HG03558 (cell line): ENCODE results near the gene CADM1.

ENCODE experiments used
- ATAC-seq: cut with Tn5 transposase; IDR thresholded peaks from one replicate; pipeline ENCODE4 v1.9.1; 2021; ENCODE audit warnings: moderate number of reproducible peaks; ENCODE audit not compliant: unreplicated experiment; ENCODE audit errors: extremely low read depth

Gene CADM1

DNA sequence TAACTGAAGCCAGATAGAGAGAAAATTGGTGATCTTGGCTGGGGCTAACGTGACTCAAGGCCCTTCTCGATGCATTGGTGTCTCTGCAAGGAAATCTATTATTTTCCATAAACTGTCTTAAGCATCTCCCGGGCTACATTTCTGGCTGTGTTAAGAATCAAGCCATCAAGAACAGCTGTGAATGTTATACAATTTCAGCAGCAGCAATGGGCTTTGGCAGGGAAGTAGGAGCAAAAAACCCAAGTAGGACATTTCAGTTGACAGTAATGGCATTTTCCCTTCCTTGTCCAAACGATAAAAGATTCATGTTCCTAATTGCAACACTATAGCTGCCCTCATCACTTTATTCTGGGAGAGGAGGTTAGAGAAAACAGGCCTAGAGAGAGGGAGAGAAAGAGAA is 335.0 kb downstream of the CADM1 start:
- no peak for ATAC-seq

DNA sequence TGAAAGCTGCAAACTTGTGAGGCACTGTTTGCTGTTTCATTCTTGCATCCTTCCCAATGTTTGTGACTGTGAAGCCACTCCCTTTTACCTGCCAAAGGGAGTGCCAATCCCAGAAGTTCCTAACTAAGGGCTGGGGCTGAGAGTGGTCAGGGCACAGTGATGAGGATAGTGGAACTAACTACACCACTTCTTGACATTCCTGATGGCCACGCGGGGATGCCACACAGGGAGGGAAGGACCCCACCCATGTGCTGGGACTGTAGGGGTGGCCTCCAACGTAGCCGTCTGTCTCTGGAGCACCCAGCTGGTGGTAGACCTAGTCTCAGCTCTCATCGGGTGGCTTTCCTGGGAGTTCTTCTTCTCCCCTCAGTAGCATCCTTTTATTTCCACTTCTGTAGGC is 335.5 kb downstream of the CADM1 start:
- ATAC-seq: no peak

DNA sequence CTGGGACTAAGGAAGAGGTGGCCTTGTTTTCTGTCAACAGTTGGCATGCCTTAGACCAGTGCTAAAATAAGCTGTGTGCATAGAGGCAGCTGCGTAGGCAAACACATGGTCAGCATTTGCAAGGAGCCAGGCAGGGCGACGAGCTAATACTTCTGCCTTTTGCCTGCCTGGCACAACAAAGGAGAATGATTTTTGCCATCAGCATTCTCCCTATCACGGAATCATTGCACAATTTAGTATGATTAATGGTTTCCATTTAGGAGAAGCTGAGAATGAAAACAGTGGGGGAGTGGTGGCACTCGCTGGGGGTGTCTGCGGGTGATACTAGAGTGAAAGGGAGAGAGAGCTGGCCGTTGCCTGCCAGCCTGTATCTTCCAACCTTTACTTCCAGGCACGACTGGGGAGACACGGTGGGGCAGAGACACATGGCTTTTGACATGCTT is 336.0 kb downstream of the CADM1 start:
- no peak for ATAC-seq

DNA sequence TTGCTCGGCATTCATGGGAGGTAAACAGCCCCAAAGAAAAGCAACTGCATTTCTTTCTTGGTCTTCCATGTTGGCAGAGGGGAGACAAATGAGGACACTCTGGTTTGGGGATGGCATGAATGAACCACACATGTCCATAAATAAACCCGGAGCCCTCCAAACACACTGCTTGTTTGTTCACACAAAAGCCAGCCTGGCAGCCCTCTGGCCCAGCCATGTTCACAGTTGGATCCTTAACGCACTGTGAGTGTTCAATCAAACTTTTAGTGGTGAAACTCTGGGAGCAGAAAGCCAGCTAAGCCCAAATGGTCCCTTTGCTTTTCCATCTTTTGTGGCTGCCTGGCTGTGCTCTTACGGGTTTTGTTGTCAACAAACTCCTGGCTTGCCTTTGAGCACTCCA is 336.8 kb downstream of the CADM1 start:
- no peak for ATAC-seq

DNA sequence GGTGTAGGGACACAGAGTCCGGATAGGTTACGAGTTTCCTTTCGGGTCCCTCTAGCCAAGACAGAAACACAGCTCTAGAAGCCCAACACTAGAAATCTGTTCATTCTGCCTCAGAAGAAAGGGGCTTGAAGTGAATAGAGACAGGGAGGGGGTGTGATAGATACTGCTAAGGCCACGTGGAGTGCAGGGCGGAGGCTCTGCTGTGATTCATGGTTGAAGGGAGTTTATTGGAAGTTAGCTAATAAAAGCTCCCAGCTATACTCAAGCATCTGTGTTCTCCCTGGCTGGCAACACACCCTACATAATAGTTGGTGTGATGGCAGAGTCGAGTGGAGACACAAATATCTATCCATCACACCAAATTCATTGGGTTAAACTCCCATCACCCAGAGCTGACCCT is 337.4 kb downstream of the CADM1 start:
- no peak for ATAC-seq

DNA sequence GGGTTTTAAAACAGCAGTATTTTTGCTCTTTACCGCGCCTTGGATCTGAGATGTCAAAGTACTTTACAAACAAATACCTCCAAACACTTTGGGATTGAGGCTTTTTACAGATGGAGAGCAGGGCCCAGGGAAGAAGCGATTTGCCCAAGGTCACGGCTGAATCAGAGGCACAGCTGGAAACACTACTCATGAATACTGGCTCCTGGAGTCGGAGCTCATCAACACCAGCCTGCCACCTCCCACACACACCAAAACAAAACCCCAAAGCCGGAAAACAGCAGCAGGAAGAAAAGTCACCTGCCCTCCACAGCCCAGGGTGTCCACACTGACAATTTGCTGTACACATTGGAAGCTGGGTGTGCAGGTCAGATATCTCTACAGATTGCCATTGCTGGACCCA is 339.4 kb downstream of the CADM1 start:
- ATAC-seq: no peak

DNA sequence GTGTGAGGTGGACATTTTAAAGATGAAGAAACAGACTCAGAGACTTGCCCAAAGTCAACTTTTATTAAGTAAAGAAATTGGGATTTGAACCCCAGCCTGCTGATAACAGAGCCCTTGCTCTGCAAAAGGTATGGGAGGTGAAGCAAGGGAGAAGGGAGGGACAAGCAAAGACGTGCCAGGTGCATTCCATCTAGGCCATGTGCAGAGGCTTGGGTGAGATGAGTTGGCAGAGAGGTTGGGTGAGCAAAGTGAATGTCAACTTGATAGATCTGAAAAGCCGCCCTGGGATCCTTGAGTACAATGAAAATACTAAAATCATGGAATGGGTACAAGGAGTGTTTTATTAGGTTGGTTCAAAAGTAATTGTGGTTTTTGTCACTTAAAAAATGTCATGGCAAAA is 341.3 kb downstream of the CADM1 start:
- no peak for ATAC-seq

DNA sequence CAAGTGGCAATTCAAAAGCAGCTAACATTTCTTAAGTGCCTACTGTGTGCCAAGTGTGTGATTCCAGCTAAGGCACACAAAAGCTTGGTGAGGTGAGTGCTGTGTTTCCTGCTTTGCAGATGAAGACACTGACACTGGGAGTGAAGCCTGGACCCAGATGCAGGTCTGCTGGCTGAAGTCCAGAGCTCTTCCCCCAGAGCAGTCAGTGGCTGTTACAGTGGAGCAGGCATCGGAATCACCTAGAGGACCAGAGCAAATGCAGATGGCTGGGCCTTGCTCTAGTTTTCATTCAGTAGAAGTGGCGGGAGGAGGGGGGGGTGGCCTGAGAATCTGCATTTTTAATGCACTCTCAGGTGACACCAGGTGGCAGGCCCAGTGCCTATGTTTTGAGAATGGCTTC is 342.3 kb downstream of the CADM1 start:
- no peak for ATAC-seq

DNA sequence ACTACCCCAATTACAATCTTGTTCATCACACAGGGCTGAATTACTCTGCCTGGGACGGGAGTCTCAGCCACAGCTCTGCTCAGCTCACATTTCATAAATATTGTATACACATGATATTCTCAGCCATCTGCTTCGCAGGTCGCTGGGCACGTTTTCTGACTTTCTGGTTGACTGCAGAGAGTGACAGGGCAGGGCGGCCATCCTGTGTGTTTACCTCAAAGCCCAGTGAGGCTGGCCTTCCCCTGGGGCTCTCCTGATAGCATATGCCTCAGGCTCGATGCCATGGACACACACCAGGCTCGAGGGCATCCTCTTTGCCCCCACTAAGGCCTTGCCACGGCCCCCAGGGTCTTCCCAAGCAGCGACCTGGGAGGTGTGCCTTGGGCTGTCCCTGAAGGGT is 345.0 kb downstream of the CADM1 start:
- no peak for ATAC-seq

DNA sequence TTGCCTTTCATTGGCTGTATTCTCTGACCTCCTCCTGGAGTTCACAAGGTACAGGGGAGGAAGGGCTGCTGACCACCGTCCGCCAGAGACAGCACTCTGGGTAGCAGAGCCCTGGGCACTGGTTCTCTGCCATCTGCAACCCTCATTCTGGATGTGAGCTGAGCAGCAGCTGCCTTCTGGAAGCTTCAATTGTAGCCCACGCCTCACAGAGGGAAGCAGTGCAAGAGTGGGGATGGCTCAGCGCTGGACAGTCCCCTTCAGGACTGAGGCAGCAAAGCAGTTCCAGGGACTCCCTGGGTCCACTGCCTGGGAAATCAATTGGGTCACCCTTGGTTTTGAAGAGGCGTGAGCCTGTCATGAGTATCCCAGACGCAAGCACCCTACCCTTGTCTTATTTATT is 346.2 kb downstream of the CADM1 start:
- ATAC-seq: no peak

DNA sequence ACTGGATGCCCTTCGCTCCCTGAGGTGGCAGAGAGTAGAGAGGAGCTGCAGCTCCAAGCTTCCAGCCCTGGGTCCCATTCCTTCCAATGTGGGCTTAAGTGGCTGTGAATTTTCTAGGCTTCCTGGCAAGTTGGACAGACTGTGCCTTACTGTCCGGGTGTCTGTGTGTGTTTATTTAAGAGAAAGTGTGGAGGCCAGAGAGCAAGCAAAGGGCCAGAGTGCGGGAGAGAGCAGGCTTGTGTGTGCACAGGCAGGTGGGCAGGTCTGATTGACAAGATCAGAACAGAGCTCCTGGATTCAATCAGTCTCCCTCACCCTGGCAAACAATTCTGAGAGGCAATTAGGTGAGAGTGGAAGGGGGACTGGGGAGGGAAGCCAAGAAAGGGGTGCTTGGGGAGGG is 347.0 kb downstream of the CADM1 start:
- ATAC-seq: no peak

DNA sequence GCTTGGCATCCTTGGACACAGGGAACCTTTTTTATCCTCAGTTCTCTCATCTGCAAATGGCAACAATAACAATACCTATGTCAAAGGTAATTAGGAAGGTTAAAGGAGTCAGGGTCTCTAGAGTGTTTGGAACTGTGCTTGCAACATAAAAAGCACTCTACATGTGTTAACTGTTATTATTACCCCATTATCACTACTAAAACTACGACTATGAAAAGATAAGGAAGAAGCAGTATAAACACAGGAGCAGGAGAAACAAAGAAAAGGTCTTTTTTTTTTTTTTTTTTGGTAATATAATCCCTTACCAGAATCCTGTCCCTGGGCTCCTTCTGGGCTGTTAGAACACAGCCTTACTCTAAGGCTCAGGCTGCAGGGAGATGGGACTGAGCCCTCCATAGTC is 348.2 kb downstream of the CADM1 start:
- ATAC-seq: no peak

DNA sequence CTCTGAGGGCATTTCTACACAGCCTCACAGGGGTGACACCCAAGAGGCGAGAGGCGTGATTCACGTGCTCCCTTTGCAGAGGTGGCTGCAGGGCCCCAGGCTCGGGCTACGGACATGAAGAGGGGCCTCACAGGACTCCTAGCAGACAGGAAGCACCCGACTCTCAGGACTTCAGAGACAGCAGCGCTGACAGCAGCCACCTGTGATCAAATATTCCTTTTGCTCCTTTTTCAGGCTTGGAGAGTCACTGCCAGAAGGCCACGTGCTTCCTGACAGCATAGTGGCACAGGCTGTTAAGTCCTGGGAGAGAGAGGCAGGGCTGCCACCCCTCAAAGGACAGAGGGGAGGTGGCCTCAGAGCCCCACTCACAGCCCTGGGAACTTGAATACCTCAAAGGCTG is 348.9 kb downstream of the CADM1 start:
- ATAC-seq: no peak

DNA sequence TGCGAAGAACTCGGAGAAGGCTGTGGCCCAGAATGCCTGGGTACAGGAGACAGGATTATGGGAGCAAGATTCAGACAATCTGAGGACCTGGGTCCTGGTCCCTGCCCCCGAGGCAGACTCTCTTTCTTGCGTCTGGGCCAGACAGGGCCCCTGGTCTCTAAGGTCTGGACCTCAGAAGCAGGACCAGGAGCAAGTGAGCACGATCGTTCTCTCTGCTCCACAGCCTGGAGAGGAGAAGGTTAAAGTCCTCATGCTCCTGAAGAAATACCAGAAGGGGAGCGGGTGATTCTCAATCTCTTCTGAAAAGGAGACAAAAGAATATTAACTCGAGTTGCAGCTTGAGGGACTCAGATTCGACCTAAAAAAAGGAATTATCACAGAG is 349.9 kb downstream of the CADM1 start:
- no peak for ATAC-seq

DNA sequence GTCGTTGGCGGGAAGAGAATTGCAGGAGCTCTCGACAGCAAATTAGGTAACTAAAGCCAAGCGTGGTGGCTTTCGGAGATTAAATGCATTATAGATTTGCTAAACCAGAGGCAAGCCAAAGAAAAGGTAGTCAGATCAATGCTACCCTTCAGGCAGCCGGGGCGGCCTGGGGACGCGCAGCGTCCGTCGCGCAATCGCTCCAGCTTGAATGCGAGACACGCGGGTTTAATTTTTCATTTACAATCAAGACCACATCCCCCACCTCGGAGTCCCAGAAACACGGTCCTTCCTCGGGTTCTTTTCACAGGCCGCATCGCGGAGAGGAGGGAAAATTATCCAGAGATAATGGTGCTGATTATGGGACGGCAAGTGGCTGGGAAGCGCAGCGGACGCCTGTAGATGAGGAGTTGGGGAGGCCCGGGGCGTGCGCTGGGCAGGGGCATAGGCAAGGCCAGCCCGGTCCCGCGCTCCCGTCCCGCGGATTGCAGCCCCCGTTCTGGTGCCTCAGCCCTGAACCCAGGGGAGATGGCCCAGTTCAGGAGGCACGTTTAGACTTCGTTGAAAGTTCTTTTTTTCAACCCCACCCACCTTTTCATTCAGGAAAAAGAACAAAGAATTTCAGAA is 350.4 kb downstream of the CADM1 start:
- no peak for ATAC-seq

DNA sequence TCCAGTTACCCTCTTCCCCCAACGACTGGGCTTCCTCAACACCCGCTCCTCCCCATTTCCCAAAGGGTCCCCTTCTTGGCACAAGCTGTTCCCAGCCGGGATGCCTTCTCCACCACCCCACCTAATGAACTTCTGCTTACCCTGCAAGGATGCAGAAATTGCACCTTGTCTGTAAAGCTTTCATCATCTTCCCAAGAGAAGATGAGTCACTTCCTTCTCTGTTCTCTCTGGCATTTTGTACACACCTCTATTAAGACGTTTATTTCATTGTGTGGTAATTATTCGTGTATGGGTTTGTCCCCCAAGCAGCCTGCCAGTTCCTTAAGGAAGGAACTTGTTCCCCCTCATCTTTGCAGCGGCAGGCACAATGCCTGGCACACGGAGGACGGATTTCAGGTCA is 351.1 kb downstream of the CADM1 start:
- ATAC-seq: no peak

DNA sequence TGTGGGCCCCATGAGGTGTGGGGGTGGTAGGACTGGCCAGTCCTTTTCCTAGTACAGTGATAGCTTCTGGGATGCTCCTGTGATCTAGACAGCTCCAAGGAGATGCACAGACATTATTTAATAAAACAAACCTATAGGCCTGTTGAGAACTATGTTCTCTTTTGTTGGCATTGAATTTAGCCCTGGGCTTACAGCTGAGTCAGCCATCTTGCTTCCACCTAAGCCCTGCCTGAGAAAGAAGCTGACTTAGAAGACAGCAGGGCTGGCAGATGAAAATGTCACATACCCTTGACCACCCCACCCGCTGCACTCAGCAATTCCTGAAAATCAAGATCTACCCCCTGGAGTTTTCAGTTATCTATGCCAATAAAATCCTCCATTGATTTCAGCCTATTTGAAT is 353.2 kb downstream of the CADM1 start:
- no peak for ATAC-seq

DNA sequence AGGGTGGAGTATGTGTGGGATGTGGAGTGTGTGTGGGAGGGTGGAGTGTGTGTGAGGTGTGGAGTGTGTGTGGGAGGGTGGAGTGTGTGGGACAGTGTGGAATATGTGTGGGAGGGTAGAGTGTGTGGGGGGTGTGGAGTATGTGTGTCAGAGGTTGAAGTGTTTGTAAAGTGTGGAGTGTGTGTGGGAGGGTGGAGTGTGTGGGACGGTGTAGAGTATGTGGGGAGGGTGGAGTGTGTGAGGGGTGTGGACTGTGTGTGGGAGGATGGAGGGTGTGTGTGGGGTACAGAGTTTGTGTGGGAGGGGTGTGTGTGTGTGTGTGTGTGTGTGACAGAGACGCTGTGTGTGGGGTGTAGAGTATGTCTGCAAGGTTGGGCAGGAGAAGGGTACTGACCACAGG is 355.5 kb downstream of the CADM1 start:
- no peak for ATAC-seq

DNA sequence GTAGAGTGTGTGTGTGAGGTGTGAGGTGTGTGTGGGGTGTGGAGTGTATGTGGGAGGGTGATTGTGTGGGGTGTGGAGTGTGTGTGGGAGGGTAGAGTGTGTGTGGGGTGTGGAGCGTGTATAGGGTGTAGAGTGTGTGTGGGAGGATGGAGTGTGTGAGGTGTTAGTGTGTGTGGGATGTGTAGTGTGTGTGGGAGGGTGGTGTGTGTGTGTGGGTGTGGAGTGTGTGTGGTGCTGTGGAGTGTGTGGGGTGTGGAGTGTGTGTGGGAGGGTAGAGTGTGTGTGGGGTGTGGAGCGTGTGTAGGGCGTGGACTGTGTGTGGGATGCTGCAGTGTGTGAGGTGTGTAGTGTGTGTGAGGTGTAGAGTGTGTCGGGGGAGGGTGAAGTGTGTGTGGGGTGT is 356.1 kb downstream of the CADM1 start:
- no peak for ATAC-seq

DNA sequence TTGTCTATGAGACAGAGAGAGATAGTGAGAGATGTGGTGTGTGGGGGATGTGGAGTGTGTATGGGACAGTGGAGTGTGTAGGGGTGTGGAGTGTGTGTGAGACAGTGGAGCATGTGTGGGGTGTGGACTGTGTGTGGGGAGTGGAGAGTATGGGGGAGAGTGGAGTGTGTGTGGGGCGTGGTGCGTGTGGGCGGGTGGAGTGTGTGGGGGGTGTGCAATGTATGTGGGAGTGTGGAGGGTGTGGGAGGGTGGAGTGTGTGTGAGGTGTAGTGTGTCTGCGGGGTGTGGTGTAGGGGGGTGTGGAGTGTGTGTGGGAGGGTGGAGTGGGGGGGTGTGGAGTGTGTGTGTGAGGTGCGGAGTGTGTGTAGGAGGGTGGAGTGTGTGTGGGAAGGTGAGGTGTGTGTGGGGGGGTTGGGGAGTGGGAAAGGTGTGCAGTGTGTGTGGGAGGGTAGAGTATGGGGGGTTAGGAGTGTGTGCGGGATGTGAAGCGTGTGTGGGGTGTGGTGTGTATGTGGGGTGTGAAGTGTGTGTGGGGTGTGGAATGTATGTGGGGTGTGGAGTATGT is 356.9 kb downstream of the CADM1 start:
- no peak for ATAC-seq

DNA sequence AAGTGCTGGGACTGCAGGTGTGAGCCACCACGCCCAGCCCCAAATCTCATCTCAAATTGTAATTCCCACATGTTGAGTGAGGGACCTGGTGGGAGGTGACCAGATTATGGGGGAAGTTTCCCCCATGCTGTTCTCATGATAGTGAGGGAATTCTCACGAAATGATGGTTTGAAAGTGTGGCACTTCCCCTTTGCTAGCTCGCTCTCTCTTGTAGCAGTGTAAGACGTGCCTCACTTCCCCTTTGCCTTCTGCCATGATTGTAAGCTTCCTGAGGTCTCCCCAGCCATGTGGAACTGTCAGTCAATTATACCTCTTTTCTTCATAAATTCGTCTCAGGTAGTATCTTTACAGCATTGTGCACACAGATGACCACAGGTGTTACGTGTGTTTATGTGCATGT is 357.8 kb downstream of the CADM1 start:
- no peak for ATAC-seq

DNA sequence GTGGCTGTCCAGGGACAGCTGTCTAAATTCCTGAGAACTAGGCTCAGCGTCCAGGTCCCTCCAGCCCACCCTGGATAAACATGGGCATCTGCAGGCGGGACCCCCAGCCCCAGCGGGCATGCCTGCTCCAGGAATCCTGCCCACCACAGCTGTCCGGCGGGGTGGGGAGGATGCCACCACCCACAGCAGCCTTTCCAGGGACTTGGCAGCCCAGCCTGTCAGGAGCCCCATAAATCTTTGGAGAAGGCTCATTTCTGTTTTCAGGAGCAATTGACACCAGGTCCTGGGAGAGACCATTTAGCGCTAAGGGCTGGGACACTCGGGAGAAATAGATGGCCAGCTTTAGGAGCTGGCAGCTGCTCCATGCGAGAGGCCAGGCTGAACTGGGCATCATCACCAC is 358.9 kb downstream of the CADM1 start:
- no peak for ATAC-seq

DNA sequence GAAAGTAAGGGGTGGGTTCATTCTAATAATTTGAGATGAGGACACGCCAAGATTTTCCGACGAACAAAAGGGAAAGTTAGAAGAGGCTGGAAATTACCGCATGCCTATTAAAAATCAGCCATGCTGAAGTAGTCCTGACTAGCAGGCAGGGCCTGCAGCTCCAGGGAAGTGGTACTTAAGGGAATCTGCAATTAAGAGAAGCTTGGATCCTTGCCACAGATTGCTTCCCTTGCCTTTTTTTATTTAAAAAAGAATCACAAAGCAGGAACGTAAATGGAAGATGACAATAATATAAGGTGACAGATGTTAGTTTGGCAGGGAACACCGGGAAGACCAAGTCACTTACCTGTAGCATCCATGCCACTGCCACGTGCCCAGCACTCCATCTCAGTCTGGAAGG is 359.3 kb downstream of the CADM1 start:
- no peak for ATAC-seq
